ENCODE data around the gene THRAP3.
"Not testable (repeated sequence)": the region's sequence is repeated elsewhere in the genome, so short reads cannot be mapped to it uniquely, and the experiment has no call there.

The THRAP3 gene

GRCh38 chr1:36251794-36252481, 27.7 kb downstream of the THRAP3 start:
- DNase-seq (ENCODE audit: low spot score) = no peak

DNA sequence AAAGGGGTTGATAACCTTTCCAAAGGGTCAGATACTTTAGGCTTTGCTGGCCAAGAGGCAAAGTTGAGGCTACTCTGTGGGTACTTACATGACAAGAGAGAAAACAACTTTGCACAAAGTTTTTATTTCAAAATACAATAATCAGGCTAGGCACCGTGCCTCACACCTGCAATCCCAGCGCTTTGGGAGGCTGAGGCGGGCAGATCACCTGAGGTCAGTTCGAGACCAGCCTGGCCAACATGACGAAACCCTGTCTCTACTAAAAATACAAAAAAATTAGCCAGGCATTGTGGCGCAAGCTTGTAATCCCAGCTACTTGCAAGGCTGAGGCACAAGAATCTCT, 28.2 kb downstream of the THRAP3 start:
- not testable (repeated sequence) for DNase-seq (ENCODE audit: low spot score)

DNA sequence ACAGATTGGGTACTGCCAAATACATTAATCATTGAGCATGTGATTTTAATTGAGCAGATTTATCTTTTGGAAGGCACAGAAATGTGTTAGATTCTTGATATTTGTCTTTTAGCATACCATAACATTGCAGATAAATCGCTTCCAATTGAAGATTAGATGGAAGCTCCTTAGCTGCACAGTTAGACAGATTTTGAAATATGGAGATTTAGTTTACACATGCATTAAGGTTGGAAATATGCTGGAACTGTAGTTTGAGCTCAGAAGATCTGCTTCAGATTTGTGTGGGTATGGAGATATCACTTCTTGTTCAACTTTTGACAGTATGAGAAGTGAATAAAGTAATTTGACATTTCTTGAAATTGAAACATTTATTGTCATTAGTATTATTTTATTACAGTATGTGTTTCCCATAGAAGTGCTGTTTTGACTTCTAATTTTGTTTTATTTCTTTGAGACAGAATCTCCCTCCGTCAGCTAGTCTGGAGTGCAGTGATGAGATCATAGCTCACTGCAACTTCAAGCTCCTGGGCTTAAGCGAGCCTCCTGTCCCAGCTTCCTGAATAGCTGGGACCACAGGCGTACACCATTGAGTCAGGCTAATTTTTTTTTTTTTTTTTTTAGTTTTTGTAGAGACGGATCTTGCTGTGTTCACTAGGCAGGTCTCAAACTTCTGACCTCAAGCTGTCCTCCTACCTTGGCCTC, 29.1 kb downstream of the THRAP3 start:
- no peak for DNase-seq (ENCODE audit: low spot score)

- no peak for DNase-seq (ENCODE audit: low spot score)
Observed at GRCh38 chr1:36256558-36257374, 32.5 kb downstream of the THRAP3 start.

GRCh38 chr1:36257375-36257767, 33.1 kb downstream of the THRAP3 start:
- DNase-seq (ENCODE audit: low spot score) = no peak

GRCh38 chr1:36258960-36259344, 34.7 kb downstream of the THRAP3 start:
- DNase-seq (ENCODE audit: low spot score) = no peak

DNA sequence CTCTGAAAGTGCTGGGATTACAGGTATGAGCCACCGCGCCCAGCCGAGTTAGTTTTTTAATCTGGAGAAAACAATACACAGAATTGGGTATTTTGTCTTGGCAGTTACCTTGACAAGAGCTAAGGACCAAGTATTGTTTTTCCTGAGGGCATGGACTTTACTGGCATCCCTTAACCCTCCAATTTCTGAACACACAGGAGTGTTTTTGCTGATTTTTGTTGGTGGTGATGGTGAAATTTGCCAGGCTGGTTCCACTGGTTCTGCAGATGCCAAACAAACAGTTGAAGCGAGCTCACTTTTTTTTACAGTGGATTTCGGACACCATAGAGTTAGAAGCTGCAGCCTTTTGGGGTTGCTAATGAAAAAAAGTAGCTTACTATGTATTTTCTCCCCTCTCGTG, 44.7 kb downstream of the THRAP3 start:
- no peak for DNase-seq (ENCODE audit: low spot score)

- no peak for DNase-seq (ENCODE audit: low spot score)
Observed at GRCh38 chr1:36269408-36269838, 45.2 kb downstream of the THRAP3 start.

- DNase-seq (ENCODE audit: low spot score) = no peak
Observed at GRCh38 chr1:36273024-36273423, 48.8 kb downstream of the THRAP3 start.

GRCh38 chr1:36274201-36274600, 50.0 kb downstream of the THRAP3 start:
- no peak for DNase-seq (ENCODE audit: low spot score)

DNA sequence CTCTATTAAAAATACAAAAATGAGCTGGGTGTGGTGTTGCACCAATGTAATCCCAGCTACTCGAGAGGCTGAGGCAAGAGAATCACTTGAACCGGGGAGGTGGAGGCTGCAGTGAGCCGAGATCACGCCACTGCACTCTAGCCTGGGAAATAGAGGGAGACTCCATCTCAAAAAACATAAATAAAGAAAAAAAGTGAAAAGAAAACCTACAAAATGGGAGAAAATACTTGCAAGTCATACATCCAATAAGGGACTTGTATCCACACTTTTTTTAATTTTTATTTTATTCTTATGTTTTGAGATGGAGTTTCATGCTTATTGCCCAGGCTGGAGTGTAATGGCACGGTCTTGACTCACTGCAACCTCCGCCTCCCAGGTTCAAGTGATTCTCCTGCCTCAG, 52.4 kb downstream of the THRAP3 start:
- DNase-seq (ENCODE audit: low spot score) = no peak

DNA sequence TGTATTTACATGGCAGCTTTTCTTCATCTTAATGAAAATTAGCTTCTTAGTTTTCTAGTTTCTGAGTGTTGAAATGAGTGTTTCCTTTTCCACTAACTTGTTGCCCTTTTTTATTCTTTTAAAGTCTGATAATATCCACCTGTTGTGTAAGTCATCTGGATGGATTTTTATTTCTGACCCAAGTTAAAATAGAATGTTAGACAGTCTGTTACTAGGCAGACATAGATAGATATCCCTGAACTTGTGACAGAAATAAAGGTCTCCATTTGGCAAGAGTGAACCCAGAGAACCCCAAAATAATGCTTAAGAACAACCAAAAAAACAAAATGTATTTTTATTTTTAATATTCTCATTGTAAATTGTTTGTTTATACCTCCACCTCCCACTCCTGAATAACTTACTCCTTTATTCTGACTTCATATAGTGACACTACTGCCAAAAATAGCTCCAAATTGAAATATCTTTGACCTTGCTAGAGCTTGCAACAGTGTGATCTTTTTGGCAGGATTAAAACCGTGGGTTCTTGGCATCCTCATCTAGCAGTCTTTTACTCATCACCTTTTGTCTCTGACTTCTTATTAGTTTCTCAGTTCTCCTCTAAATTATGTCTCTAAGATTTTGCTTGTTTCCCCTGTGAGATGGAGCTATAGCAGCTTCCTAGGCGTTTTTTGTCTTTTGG, 55.0 kb downstream of the THRAP3 start:
- no peak for DNase-seq (ENCODE audit: low spot score)

GRCh38 chr1:36279789-36280296, 55.6 kb downstream of the THRAP3 start:
- no peak for DNase-seq (ENCODE audit: low spot score)

- DNase-seq (ENCODE audit: low spot score) = no peak
Observed at GRCh38 chr1:36284061-36284460, 59.8 kb downstream of the THRAP3 start.

GRCh38 chr1:36284517-36284916, 60.3 kb downstream of the THRAP3 start:
- DNase-seq (ENCODE audit: low spot score) = no peak

DNA sequence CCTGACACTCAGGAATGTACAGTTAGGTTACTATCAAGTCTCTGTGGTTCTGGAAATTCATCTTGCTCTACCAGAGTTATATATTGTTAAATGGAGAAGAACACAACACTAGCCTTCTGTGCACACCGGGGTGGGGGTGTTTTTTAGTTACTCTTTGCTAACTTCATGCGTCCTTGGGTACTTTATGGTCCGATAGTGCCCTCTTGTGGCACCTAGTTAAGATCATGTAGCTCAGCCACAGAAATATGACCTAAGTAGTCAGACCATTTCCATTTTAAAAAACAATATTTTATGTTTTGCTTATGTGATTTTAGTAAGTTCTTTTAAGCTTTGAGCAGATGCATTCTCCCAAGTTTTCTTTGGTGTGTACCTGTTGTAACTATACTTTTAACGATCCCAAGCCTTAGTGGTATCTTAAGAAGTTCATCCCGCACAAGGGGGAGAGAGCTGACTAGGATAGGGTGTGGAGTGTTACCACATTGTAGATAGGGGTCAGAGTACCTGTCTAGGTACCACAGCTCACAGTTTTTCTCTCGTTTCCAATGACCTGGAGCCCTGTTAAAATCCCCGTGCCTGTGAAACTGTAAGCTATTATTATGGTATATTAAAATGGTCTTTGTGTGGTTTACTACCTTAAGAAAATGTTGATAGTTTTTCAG, 61.3 kb downstream of the THRAP3 start:
- DNase-seq (ENCODE audit: low spot score) = peak; percentile 62

DNA sequence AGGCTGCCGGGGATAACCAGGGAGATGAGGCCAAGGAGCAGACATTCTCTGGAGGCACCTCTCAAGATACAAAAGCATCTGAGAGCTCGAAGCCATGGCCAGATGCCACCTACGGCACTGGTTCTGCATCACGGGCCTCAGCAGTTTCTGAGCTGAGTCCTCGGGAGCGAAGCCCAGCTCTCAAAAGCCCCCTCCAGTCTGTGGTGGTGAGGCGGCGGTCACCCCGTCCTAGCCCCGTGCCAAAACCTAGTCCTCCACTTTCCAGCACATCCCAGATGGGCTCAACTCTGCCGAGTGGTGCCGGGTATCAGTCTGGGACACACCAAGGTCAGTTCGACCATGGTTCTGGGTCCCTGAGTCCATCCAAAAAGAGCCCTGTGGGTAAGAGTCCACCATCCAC, 62.6 kb downstream of the THRAP3 start:
- no peak for DNase-seq (ENCODE audit: low spot score)

- no peak for DNase-seq (ENCODE audit: low spot score)
Observed at GRCh38 chr1:36287595-36287994, 63.4 kb downstream of the THRAP3 start.

GRCh38 chr1:36295390-36295789, 71.1 kb downstream of the THRAP3 start:
- no peak for DNase-seq (ENCODE audit: low spot score)

DNA sequence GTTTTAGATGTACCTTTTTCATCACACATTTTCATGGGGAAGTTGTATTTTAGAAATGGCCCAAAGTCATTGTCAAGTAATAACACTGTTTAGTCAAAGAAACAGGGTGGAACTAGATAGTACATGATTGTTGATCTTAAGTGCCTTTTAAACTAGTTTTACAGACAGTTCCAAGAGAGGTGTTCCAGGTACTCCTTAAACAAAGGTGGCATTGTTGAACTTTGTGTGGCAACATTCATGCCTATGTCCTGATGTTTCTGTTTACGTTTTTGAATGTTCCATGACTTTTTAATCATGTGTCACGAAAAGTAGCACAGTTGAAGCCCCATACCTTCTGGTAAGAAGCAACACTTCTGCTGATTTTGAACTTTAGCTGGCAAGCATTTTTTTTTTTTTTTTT, 72.8 kb downstream of the THRAP3 start:
- no peak for DNase-seq (ENCODE audit: low spot score)

- DNase-seq (ENCODE audit: low spot score) = no peak
Observed at GRCh38 chr1:36298640-36299039, 74.4 kb downstream of the THRAP3 start.

GRCh38 chr1:36300526-36300925, 76.3 kb downstream of the THRAP3 start:
- no peak for DNase-seq (ENCODE audit: low spot score)
